ENCODE results near the gene FIGNL1.
A peak's percentile ranks its signal among the peaks of the same experiment; 100 is the strongest.

Gene FIGNL1

DNA sequence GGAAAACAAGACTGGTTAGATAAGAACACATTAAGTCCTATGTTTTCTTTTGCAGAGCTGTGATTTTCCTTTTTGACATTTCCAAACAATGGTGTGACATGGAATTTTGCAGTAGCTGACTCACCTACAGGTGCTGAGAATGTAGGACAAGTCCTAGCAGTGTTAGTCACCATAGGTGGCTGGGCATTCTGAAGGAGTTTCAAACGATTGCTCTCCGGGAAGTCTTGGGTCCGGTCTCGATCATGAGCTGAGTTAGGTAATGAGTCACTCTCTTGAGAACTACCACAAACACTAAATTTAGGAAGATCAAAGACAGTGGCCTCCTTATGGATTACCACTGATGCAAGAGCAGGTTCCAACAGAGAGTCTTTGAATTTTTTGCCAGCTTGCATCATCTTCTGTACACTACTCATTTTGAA lies 3.6 kb downstream of the FIGNL1 start:
- peak; percentile 94 for DNase-seq
- in situ Hi-C loops (cut with HindIII; ENCODE audit: low pct_ligation_motif_present, low pct_unique_long_range_greater_than_20kb, low sequenced_read_pairs): no loop called here

DNA sequence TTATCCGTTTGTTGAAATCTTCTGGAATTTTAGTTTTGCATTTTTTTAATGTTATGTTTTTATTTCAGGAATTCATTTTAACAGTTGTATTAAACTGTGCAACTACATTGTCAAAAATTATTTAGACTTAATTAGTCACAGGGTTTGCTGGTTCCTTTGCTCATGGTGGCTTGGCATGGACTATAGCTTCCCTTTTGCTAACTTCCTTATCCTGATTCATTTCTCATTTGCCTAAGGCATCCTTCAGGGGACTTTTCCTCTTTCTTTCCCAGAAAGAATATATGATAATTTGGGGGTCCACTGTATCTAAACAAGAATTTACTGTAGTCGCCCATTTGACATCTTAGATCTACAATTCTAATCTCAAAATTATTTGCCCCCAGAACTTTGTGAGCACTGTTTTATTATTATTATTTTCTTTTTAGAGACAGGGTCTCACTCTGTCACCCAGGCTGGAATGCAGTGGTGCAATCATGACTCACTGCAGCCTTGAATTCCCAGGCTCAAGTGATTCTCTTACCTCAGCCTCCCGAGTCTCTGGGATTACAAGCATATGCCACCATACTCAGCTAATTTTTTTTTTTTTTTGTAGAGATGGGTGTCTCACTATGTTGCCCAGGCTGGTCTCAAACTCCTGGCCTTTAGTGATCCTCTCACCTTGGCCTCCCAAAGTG lies 13.9 kb downstream of the FIGNL1 start:
- peak; percentile 82 for DNase-seq
- in situ Hi-C loops (cut with HindIII; ENCODE audit: low pct_ligation_motif_present, low pct_unique_long_range_greater_than_20kb, low sequenced_read_pairs): no loop called here

GRCh38 chr7:50431722-50432305 lies 18.3 kb downstream of the FIGNL1 start:
- in situ Hi-C loops (cut with HindIII; ENCODE audit: low pct_ligation_motif_present, low pct_unique_long_range_greater_than_20kb, low sequenced_read_pairs): no loop called here
- DNase-seq: no peak

- no peak for DNase-seq
- in situ Hi-C loops (cut with HindIII; ENCODE audit: low pct_ligation_motif_present, low pct_unique_long_range_greater_than_20kb, low sequenced_read_pairs): no loop called here
Observed at GRCh38 chr7:50431316-50431715, 18.8 kb downstream of the FIGNL1 start.

GRCh38 chr7:50428911-50429310 lies 21.2 kb downstream of the FIGNL1 start:
- in situ Hi-C loops (cut with HindIII; ENCODE audit: low pct_ligation_motif_present, low pct_unique_long_range_greater_than_20kb, low sequenced_read_pairs): no loop called here
- DNase-seq: no peak

DNA sequence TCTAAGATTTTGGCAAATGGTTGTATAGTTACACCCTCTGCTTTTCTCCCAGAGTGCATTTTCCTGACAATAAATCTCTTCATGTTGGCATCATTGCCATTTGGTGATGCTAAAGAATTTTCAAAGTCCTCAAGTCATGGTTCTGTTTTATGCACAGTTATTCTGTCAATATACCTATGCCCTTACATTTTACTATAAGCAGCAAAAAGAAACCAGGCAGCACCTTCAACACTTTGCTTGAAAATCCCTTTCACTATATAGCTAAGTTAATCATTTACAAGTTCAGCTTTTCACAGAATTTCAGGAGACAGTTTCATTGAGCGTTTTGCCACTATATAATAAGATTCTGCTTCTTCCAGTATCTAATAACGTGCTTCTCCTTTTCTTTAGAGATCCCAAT lies 22.6 kb downstream of the FIGNL1 start:
- in situ Hi-C loops (cut with HindIII; ENCODE audit: low pct_ligation_motif_present, low pct_unique_long_range_greater_than_20kb, low sequenced_read_pairs): no loop called here
- DNase-seq: no peak

DNA sequence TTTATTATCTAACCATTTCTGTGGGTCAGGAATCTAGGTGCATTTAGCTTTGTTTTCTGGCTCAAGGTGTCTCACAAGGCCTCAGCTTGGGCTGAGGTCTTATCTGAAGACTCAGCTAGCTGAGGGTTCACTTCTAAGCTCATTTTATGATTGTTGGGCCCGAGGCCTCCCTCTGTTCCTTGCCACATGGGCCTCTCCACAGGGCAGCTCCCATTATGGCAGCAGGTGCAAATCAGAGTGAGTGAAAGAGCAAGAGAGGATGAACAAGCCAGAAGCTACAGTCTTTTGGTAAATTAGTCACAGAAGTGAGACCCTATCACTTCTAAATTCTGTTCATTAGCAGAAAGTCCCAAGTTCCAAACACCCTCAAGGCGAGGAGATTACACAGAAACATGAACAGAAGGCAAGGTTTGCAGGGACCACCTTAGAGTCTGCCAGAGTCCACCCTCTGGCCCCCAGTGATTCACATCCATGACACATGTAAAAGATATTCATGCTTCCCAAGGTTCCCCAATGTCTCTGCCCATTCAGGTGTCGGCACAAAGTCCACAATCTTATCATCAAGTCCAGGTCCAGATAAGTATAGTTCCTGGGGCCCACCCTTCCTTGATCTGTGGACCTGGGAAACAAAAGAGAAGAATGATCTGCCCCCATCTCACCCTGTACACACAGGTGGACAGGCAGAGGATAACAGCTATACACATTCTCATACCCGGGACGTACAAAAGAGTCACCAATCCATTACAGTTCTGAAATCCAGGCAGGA lies 23.7 kb downstream of the FIGNL1 start:
- in situ Hi-C loops (cut with HindIII; ENCODE audit: low pct_ligation_motif_present, low pct_unique_long_range_greater_than_20kb, low sequenced_read_pairs): no loop called here
- DNase-seq: no peak

DNA sequence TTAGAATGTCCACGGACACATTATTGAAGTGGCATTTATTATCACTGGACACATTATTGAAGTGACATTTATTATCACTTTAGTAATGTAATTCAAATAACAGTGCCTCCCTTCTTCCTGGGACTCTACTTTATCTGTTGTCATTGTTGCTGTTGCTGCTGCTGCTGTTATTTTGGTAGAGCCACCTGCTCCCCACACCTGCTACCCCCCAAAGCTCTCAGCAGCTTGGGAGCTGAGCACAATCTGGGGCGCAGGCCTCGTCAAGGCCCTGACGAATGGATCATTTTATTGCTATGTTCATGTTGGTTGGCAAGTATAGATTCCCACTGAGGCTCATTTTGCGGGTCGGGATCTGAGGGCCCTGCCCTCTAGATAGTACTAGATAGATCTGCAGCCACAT lies 24.8 kb downstream of the FIGNL1 start:
- in situ Hi-C loops (cut with HindIII; ENCODE audit: low pct_ligation_motif_present, low pct_unique_long_range_greater_than_20kb, low sequenced_read_pairs): no loop called here

GRCh38 chr7:50423860-50424259 lies 26.3 kb downstream of the FIGNL1 start:
- DNase-seq: no peak
- in situ Hi-C loops (cut with HindIII; ENCODE audit: low pct_ligation_motif_present, low pct_unique_long_range_greater_than_20kb, low sequenced_read_pairs): no loop called here

More for the DNA sequence above, 24.8 kb downstream of the FIGNL1 start:
- no peak for DNase-seq

GRCh38 chr7:50422858-50423257 lies 27.3 kb downstream of the FIGNL1 start:
- in situ Hi-C loops (cut with HindIII; ENCODE audit: low pct_ligation_motif_present, low pct_unique_long_range_greater_than_20kb, low sequenced_read_pairs): no loop called here
- no peak for DNase-seq

DNA sequence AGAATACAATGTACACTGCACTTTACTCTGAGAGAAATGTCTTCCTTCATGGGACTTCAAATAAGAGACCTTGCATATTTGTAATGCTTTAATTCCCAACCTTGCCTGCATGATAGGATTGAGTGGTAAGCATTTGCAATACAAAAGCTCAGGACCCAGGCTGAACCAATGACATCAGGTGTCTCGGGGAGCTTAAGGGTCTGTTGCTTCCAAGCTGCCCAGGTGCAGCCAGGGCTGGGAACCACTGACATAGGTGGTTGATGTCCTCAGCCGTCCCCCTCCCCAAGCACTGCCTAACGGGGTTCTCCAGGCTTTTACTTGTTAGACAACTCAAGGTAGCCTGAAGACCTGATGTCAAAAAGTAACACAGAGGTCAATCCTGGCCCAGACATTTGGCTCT lies 29.1 kb downstream of the FIGNL1 start:
- in situ Hi-C loops (cut with HindIII; ENCODE audit: low pct_ligation_motif_present, low pct_unique_long_range_greater_than_20kb, low sequenced_read_pairs): no loop called here
- no peak for DNase-seq

DNA sequence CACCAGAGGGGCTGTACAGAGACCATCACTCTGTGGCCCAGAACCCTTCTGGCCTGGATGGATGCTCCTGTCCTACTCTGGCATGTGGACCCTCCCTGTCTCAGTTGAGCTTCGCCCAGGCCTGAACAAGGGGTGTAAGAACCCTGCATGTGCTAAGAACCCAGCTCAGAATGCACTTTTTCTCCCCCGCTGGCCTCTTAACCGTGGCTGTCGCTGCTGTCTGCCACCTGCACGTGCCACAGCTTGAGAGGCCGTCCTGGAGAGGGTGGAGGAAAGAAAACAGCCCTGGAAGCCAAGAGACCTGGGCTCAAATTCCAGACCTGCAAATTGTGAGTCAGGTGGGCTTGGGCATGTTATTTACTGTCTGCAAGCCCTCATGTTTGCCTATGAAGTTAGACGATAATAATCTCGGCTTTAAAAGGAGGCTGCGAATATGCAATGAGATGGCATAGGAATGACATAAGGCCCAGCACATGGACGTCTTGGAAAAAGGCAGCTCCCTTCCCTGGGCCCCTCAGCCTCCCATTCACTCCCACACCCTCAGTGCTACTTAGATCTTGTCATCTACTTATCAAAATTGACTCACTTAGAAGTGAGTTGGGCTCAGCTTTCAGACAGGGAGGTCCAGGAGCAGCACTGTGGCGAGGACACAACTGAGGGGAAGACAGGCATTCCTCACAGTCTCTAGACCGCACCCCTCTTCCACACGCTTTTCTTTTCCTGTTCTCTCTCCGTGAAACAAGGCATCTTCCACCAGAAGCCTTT lies 31.4 kb downstream of the FIGNL1 start:
- no peak for DNase-seq

DNA sequence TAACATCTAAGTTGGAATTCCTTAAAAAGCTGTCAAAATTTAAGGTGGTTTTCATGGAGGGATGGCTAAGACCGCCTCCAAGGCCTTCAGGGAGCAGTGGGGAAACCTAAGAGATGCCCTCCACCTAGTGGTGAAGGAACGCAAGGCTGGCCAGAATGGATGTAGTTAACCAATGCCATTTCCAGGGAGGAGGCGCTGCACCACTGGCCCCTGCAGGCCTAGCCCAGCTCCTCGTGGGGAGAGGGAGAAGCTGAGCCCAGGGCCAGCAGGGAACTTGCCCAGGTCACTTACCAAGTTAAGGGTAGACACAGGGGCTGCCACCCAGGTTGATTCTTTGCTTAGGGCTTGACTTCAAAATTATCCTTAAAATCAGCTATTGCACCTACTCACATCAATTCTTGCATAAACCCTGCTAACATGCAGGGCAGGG lies 32.0 kb downstream of the FIGNL1 start:
- in situ Hi-C loops (cut with HindIII; ENCODE audit: low pct_ligation_motif_present, low pct_unique_long_range_greater_than_20kb, low sequenced_read_pairs): no loop called here
- peak; percentile 91 for DNase-seq

More for the DNA sequence above, 31.4 kb downstream of the FIGNL1 start:
- in situ Hi-C loops (cut with HindIII; ENCODE audit: low pct_ligation_motif_present, low pct_unique_long_range_greater_than_20kb, low sequenced_read_pairs): no loop called here

DNA sequence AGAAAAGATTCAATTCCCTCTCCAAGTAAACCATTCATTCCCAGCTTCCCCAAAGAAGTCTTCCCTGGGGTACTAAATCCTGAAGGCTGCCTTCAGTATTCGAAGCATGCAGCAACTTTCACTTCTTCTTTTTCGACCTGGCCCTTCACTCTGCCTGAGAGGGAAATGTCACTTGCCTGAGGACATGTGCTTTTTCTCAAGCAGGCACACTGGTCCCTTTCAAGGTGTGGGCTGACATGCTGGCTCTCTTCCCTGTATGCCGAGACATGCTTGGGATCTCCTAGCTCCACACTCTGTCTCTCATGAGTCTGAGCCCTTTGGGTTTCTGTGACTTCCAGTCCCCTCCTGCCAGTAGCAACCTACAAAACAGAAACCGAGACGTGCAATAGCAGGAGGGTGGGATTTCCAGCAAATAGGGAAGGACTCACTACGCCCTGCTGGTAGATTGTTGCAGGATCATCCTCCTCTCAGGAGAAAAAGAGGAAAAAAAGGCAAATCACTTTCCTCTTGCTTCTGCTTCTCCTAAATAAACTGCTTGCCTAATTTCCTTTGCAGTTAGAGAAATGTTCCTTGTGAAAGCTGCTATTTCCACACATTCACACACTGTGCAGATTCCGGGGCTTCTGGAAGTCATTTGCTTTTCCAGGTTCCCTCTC lies 33.5 kb downstream of the FIGNL1 start:
- in situ Hi-C loops (cut with HindIII; ENCODE audit: low pct_ligation_motif_present, low pct_unique_long_range_greater_than_20kb, low sequenced_read_pairs): no loop called here
- DNase-seq: no peak

GRCh38 chr7:50415844-50416364 lies 34.2 kb downstream of the FIGNL1 start:
- no peak for DNase-seq
- in situ Hi-C loops (cut with HindIII; ENCODE audit: low pct_ligation_motif_present, low pct_unique_long_range_greater_than_20kb, low sequenced_read_pairs): no loop called here

GRCh38 chr7:50413561-50413960 lies 36.6 kb downstream of the FIGNL1 start:
- no peak for DNase-seq
- in situ Hi-C loops (cut with HindIII; ENCODE audit: low pct_ligation_motif_present, low pct_unique_long_range_greater_than_20kb, low sequenced_read_pairs): no loop called here

DNA sequence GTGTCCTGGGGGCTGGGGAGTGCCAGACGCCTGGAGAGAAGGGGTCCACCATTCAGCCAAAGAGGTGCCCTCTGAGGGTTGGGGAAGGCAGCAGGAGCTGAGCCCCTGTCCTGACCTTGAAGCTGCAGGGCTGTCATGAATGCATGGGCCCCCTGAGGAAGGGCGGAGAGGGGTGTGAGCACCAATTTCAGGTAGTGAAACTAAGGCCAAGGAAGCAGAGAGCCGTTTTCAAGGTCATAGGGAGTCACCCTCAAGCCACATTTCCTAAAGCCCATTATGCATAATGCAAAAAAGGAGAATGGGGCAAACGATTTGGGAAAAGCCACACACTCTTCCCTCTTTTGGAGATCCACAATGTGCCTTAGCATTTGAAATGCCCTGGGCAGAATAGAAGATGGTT lies 37.2 kb downstream of the FIGNL1 start:
- DNase-seq: no peak
- in situ Hi-C loops (cut with HindIII; ENCODE audit: low pct_ligation_motif_present, low pct_unique_long_range_greater_than_20kb, low sequenced_read_pairs): no loop called here

DNA sequence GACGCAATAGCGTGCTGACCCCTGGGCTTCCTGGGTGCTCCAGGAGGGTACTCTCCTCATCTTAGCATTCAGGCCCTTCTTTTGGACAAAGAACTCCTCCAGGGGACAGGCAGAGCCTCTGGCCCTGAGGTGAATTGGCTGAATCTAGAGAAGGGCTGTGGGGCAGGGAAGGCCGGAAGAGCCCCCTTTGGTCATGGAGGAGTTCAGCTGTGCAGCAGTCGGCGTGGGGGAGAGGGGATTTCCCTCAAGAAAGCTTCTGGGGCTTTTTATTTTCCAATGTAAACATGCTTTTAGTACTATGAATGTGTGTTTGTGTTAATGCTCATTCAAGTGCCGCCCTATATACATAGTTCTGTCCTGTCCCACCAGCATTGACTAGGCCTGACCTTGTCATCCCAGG lies 38.8 kb downstream of the FIGNL1 start:
- in situ Hi-C loops (cut with HindIII; ENCODE audit: low pct_ligation_motif_present, low pct_unique_long_range_greater_than_20kb, low sequenced_read_pairs): no loop called here
- no peak for DNase-seq

Data from ACHN (cell line).